ENCODE measurements around the gene ZNF175.

The ZNF175 gene

GRCh38 chr19:51632126-51632525, 61.0 kb downstream of the ZNF175 start:
- DNase-seq (ENCODE audit: low spot score): no peak

- peak; percentile 17 for DNase-seq (ENCODE audit: low spot score)
Observed at GRCh38 chr19:51637362-51637978, 66.4 kb downstream of the ZNF175 start.

- no peak for DNase-seq (ENCODE audit: low spot score)
Observed at GRCh38 chr19:51639916-51640315, 68.8 kb downstream of the ZNF175 start.

- no peak for DNase-seq (ENCODE audit: low spot score)
Observed at GRCh38 chr19:51640386-51640785, 69.3 kb downstream of the ZNF175 start.

- no peak for DNase-seq (ENCODE audit: low spot score)
Observed at GRCh38 chr19:51641648-51642047, 70.6 kb downstream of the ZNF175 start.

All from SW480 (cell line).